Measurements from ENCODE around the gene SORCS2. TPM values are rescaled to one million over a fixed set of nuclear protein-coding genes. Genes with fewer than 3 reads are reported as not detected.

Gene SORCS2
- total RNA-seq, 6 experiments from 2014 or later, result 0.18 to 6.2 (median 3.1) TPM

- Histone ChIP-seq H3K36me3 (no peaks in the 10 kb centered on the region), H3K9me3 (no peaks in the 10 kb centered on the region), H3K4me1 (peaks cover 0 to 5% (median 0%) of the 10 kb centered on the region in 4 donors), H3K27me3 (no peaks in the 10 kb centered on the region), H3K27ac (no peak overlapping the region), H3K4me3 (no peak overlapping the region)
- WGBS (ENCODE audit: insufficient coverage, low coverage, low lambda C conversion rate, missing lambda C conversion rate), result 69% methylated on average over 9 of the region's 13 CpGs
- DNase-seq (no peak), ATAC-seq (peak in 1 of 4 donors; percentile 23)
- TF ChIP-seq, protein P1, sequence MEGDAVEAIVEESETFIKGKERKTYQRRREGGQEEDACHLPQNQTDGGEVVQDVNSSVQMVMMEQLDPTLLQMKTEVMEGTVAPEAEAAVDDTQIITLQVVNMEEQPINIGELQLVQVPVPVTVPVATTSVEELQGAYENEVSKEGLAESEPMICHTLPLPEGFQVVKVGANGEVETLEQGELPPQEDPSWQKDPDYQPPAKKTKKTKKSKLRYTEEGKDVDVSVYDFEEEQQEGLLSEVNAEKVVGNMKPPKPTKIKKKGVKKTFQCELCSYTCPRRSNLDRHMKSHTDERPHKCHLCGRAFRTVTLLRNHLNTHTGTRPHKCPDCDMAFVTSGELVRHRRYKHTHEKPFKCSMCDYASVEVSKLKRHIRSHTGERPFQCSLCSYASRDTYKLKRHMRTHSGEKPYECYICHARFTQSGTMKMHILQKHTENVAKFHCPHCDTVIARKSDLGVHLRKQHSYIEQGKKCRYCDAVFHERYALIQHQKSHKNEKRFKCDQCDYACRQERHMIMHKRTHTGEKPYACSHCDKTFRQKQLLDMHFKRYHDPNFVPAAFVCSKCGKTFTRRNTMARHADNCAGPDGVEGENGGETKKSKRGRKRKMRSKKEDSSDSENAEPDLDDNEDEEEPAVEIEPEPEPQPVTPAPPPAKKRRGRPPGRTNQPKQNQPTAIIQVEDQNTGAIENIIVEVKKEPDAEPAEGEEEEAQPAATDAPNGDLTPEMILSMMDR (IDR thresholded peaks at IDR 0.05), result no peak
- TF ChIP-seq POLR2A (IDR thresholded peaks at IDR 0.05), result no peak
- intact Hi-C loops (cut with DNase I), result no loop called here
Observed at GRCh38 chr4:7275490-7276154, 83.3 kb downstream of the SORCS2 start.

DNA sequence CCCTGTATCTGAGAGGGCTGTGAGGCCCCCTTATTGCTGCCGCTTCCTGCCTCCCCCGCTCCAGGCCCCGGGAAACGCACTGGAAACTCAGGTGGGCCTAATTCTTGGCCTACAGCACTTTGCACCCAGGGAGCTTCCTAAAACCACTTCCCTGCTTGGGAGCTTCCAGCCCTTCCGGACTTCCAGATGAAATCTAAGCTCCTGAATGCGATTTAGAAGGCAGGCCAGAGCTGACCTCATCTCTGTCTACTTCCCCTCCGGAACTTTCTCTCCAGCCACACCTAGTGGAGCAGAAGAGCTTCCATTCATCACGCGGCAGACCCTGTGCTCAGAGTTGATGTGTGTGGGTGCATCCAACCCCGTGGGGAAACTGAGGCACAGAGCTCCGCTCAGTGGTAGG, 84.2 kb downstream of the SORCS2 start:
- no peak for TF ChIP-seq POLR2A (IDR thresholded peaks at IDR 0.05)
- TF ChIP-seq, protein P1 (IDR thresholded peaks at IDR 0.05), result no peak
- ATAC-seq (no peak), DNase-seq (no peak)
- Histone ChIP-seq H3K4me1 (peaks cover 0 to 5% (median 0%) of the 10 kb centered on the region in 4 donors), H3K9me3 (no peaks in the 10 kb centered on the region), H3K4me3 (no peak overlapping the region), H3K27ac (no peak overlapping the region), H3K36me3 (no peaks in the 10 kb centered on the region), H3K27me3 (no peaks in the 10 kb centered on the region)
- intact Hi-C loops (cut with DNase I), result no loop called here
- 80% methylated on average over 7 of the region's 11 CpGs for WGBS (ENCODE audit: insufficient coverage, low coverage, low lambda C conversion rate, missing lambda C conversion rate)

DNA sequence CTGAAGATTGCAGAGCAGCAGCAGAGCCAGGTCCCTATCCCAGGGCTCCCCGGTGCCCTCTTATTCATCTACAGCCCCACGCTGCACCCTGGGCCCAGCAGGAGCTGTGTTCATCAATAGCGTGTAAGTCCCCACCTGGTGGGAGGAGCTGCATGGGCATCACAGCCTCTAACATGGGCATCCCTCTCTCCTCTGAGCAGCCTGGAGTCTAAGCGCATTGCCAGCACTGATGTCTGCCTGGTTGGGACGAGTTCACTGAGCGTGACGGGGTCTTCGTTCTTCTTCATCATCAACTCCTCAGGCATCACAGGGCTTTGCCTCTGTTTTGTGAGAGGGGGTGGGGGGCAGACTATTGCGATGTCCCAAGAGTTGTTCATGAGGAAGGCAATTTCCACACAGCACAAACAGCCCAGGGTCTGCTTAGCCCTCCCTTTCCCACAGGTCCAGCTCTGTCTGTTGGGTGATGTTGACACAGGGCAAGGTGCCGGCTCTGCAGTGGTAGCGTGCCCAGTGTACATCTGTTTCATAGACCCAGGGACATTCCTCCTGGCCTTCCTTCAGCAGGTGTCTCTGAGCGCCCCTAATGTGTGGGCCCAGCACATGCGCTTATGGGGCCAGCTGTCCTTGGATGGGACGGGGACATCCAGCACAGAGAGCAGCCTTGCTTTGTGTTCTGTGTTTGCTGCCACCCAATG, 85.9 kb downstream of the SORCS2 start:
- H3K4me1 ChIP-seq, result peaks cover 0 to 5% (median 0%) of the 10 kb centered on the region in 4 donors
- no peak overlapping the region for H3K4me3 ChIP-seq
- intact Hi-C loops (cut with DNase I), result no loop called here
- no peaks in the 10 kb centered on the region for H3K27me3 ChIP-seq
- DNase-seq (no peak), ATAC-seq (no peak)
- no peaks in the 10 kb centered on the region for H3K36me3 ChIP-seq
- no peak overlapping the region for H3K27ac ChIP-seq
- no peaks in the 10 kb centered on the region for H3K9me3 ChIP-seq
- WGBS (ENCODE audit: insufficient coverage, low coverage, low lambda C conversion rate, missing lambda C conversion rate), result 100% methylated on average over 2 of the region's 14 CpGs
- TF ChIP-seq, protein P1 (IDR thresholded peaks at IDR 0.05), result no peak
- no peak for TF ChIP-seq POLR2A (IDR thresholded peaks at IDR 0.05)

GRCh38 chr4:7278981-7279380, 86.6 kb downstream of the SORCS2 start:
- intact Hi-C loops (cut with DNase I), result no loop called here
- Histone ChIP-seq H3K36me3 (no peaks in the 10 kb centered on the region), H3K27ac (no peak overlapping the region), H3K4me1 (no peaks in the 10 kb centered on the region), H3K9me3 (no peaks in the 10 kb centered on the region), H3K4me3 (no peak overlapping the region), H3K27me3 (no peaks in the 10 kb centered on the region)
- no peak for ATAC-seq
- DNase-seq, result no peak
- 69% methylated on average over 4 of the region's 4 CpGs for WGBS (ENCODE audit: insufficient coverage, low coverage, low lambda C conversion rate, missing lambda C conversion rate)
- TF ChIP-seq, protein P1 (IDR thresholded peaks at IDR 0.05), result no peak
- no peak for TF ChIP-seq POLR2A (IDR thresholded peaks at IDR 0.05)

All from right lobe of liver (tissue), 6 donors.